Mesenchymal stem cell (in vitro differentiated cells and primary cell): Measurements from ENCODE around the gene ENPP6.
"Not testable (repeated sequence)": the region's sequence is repeated elsewhere in the genome, so short reads cannot be mapped to it uniquely, and the experiment has no call there.

Experiments used
- DNase-seq: peaks from one replicate; pipeline ENCODE4 v3.0.0-alpha.2; 2013
- H2AFZ ChIP-seq: one replicate; pipeline ENCODE4 v1.6.1; 2013; ENCODE audit warnings: low read depth, mild to moderate bottlenecking, control low read depth, inconsistent platforms, low read length, moderate library complexity
- H2AK5ac ChIP-seq: 2 replicates; pipeline ENCODE4 v1.6.1; 2013; ENCODE audit warnings: low read length, moderate library complexity, mild to moderate bottlenecking, inconsistent platforms; ENCODE audit not compliant: severe bottlenecking
- H2BK120ac ChIP-seq: one replicate; pipeline ENCODE4 v1.6.1; 2013; ENCODE audit warnings: low read depth, mild to moderate bottlenecking, inconsistent platforms, low read length, moderate library complexity
- H2BK12ac ChIP-seq, 2 experiments: one replicate each; pipeline ENCODE4 v1.6.1; 2013; ENCODE audit warnings: inconsistent platforms in 2 of 2, low read length in 2 of 2, mild to moderate bottlenecking in 2 of 2, moderate library complexity in 2 of 2, control low read depth in 1 of 2
- H2BK15ac ChIP-seq: one replicate; pipeline ENCODE4 v1.6.1; 2013; ENCODE audit warnings: mild to moderate bottlenecking, low read depth, inconsistent platforms; ENCODE audit not compliant: poor library complexity, severe bottlenecking
- H2BK5ac ChIP-seq: 2 replicates; pipeline ENCODE4 v1.6.1; 2013; ENCODE audit warnings: low read depth, mild to moderate bottlenecking, low read length, control low read depth, inconsistent platforms; ENCODE audit not compliant: poor library complexity, severe bottlenecking
- H3K14ac ChIP-seq, 2 experiments: one replicate each; pipeline ENCODE4 v1.6.1; 2013; ENCODE audit warnings: inconsistent platforms in 2 of 2, low read length in 2 of 2, control low read depth in 1 of 2, mild to moderate bottlenecking in 1 of 2, moderate library complexity in 1 of 2
- H3K18ac ChIP-seq, 2 experiments: one replicate each; pipeline ENCODE4 v1.6.1; 2013; ENCODE audit warnings: inconsistent platforms in 2 of 2, low read length in 2 of 2, control low read depth in 1 of 2, low read depth in 1 of 2, mild to moderate bottlenecking in 1 of 2
- H3K23ac ChIP-seq, 2 experiments: one replicate each; pipeline ENCODE4 v1.6.1; 2013; ENCODE audit warnings: inconsistent platforms in 2 of 2, low read length in 2 of 2, mild to moderate bottlenecking in 2 of 2, moderate library complexity in 2 of 2, control low read depth in 1 of 2
- H3K27ac ChIP-seq: 2 replicates; pipeline ENCODE4 v1.5.1; 2013; ENCODE audit warnings: mild to moderate bottlenecking, moderate library complexity, low read length, control low read depth, inconsistent platforms; ENCODE audit not compliant: poor library complexity, severe bottlenecking
- H3K27me3 ChIP-seq, 2 experiments: 2 replicates each; pipeline versions ENCODE4 v1.6.1 to v1.7.0; 2013; ENCODE audit warnings: low read length in 2 of 2, mild to moderate bottlenecking in 2 of 2, moderate library complexity in 2 of 2, control low read depth in 1 of 2, inconsistent platforms in 1 of 2; ENCODE audit not compliant: control insufficient read depth in 1 of 2, insufficient read depth in 1 of 2
- H3K36me3 ChIP-seq, 2 experiments: 2 replicates each; pipeline versions ENCODE4 v1.6.1 to v1.7.0; 2013; ENCODE audit warnings: low read length in 2 of 2, control low read depth in 1 of 2, inconsistent platforms in 1 of 2, low read depth in 1 of 2, mild to moderate bottlenecking in 1 of 2; ENCODE audit not compliant: insufficient read depth in 2 of 2, control insufficient read depth in 1 of 2
- H3K4ac ChIP-seq, 2 experiments: one replicate each; pipeline ENCODE4 v1.6.1; 2013; ENCODE audit warnings: inconsistent platforms in 2 of 2, low read length in 2 of 2, mild to moderate bottlenecking in 2 of 2, moderate library complexity in 2 of 2, control low read depth in 1 of 2, low read depth in 1 of 2
- H3K4me1 ChIP-seq: 2 replicates; pipeline ENCODE4 v1.6.1; 2013; ENCODE audit warnings: low read depth, low read length, control low read depth; ENCODE audit not compliant: control insufficient read depth, insufficient read depth
- H3K4me2 ChIP-seq: 2 replicates; pipeline ENCODE4 v1.6.1; 2013; ENCODE audit warnings: low read length, mild to moderate bottlenecking, inconsistent platforms; ENCODE audit not compliant: poor library complexity, severe bottlenecking
- H3K4me3 ChIP-seq, 2 experiments: 2 replicates each; pipeline versions ENCODE4 v1.5.1 to v1.7.0; 2013; ENCODE audit warnings: low read length in 2 of 2, mild to moderate bottlenecking in 2 of 2, control low read depth in 1 of 2, low read depth in 1 of 2; ENCODE audit not compliant: insufficient read depth in 1 of 2
- H3K79me1 ChIP-seq: replicated peaks from 2 replicates; pipeline ENCODE4 v1.6.1; 2013; ENCODE audit warnings: mild to moderate bottlenecking, control low read depth, low read length, inconsistent platforms; ENCODE audit not compliant: poor library complexity, severe bottlenecking
- H3K9ac ChIP-seq: 2 replicates; pipeline ENCODE4 v1.7.0; 2013; ENCODE audit warnings: mild to moderate bottlenecking, low read length, moderate library complexity
- H3K9me3 ChIP-seq: 2 replicates; pipeline ENCODE4 v1.7.0; 2013; ENCODE audit warnings: mild to moderate bottlenecking, low read length; ENCODE audit not compliant: control insufficient read depth
- H4K8ac ChIP-seq: one replicate; pipeline ENCODE4 v1.6.1; 2013; ENCODE audit warnings: inconsistent platforms, mild to moderate bottlenecking, low read length, moderate library complexity
- H4K91ac ChIP-seq: one replicate; pipeline ENCODE4 v1.6.1; 2013; ENCODE audit warnings: mild to moderate bottlenecking, low read length, inconsistent platforms
- WGBS: methylation state at CpG from one replicate; pipeline ENCODE4 v1.1.7; 2013; ENCODE audit warnings: mixed read lengths; 5-methylcytosine and 5-hydroxymethylcytosine counted together

Gene ENPP6

GRCh38 chr4:184051262-184051661, 166.4 kb downstream of the ENPP6 start:
- H3K36me3 ChIP-seq, H3K14ac ChIP-seq, H3K27me3 ChIP-seq, H3K79me1 ChIP-seq, H3K4me3 ChIP-seq, H3K4me1 ChIP-seq, H3K4me2 ChIP-seq, H3K9ac ChIP-seq, H2AFZ ChIP-seq, H3K23ac ChIP-seq, H4K91ac ChIP-seq, H2BK5ac ChIP-seq, H3K4ac ChIP-seq, H2BK120ac ChIP-seq, H3K18ac ChIP-seq, DNase-seq, H3K27ac ChIP-seq, H2BK12ac ChIP-seq, H2BK15ac ChIP-seq, H2AK5ac ChIP-seq: not testable (repeated sequence)
- Histone ChIP-seq H3K9me3 (peaks cover 30% of the 10 kb centered on the region), H4K8ac (peak overlapping the region; percentile 60)
- WGBS, result 91% methylated on average over 4 of the region's 4 CpGs

- no peak overlapping the region for H2BK5ac ChIP-seq
- H3K23ac ChIP-seq, result no peak overlapping the region
- H2BK15ac ChIP-seq, result no peak overlapping the region
- H3K27me3 ChIP-seq, result peaks cover 4 to 6% of the 10 kb centered on the region in 2 experiments
- no peak overlapping the region for H3K4me2 ChIP-seq
- H3K36me3 ChIP-seq, result no peaks in the 10 kb centered on the region
- no peak for DNase-seq
- no peaks in the 10 kb centered on the region for H3K4me1 ChIP-seq
- no peak overlapping the region for H3K14ac ChIP-seq
- no peak overlapping the region for H3K4me3 ChIP-seq
- H4K91ac ChIP-seq, result no peak overlapping the region
- H3K9ac ChIP-seq, result no peak overlapping the region
- H2AFZ ChIP-seq, result no peak overlapping the region
- no peak overlapping the region for H3K18ac ChIP-seq
- no peak overlapping the region for H4K8ac ChIP-seq
- peaks cover 64% of the 10 kb centered on the region for H3K9me3 ChIP-seq
- no peak overlapping the region for H2BK120ac ChIP-seq
- no peak overlapping the region for H3K27ac ChIP-seq
- whole genome bisulfite sequencing, result no CpG with 5 or more reads among the region's 1 CpG
- no peak overlapping the region for H3K4ac ChIP-seq
- H2AK5ac ChIP-seq, result no peak overlapping the region
- H2BK12ac ChIP-seq, result no peak overlapping the region
- H3K79me1 ChIP-seq, result no peaks in the 10 kb centered on the region
These were observed 171.5 kb downstream of the ENPP6 start for GRCh38 chr4:184046148-184046547.

- no peak overlapping the region for H3K4ac ChIP-seq
- no peak overlapping the region for H2AFZ ChIP-seq
- H3K27ac ChIP-seq, result no peak overlapping the region
- DNase-seq, result no peak
- no peak overlapping the region for H3K18ac ChIP-seq
- no peak overlapping the region for H4K8ac ChIP-seq
- no peak overlapping the region for H2BK15ac ChIP-seq
- WGBS, result 89% methylated on average over 5 of the region's 10 CpGs
- H2BK120ac ChIP-seq, result no peak overlapping the region
- no peak overlapping the region for H2AK5ac ChIP-seq
- peaks cover 27 to 30% of the 10 kb centered on the region in 2 experiments for H3K27me3 ChIP-seq
- H2BK5ac ChIP-seq, result no peak overlapping the region
- H3K14ac ChIP-seq, result no peak overlapping the region
- no peaks in the 10 kb centered on the region for H3K79me1 ChIP-seq
- H2BK12ac ChIP-seq, result no peak overlapping the region
- no peak overlapping the region for H3K4me3 ChIP-seq
- no peak overlapping the region for H3K4me2 ChIP-seq
- H3K36me3 ChIP-seq, result no peaks in the 10 kb centered on the region
- H3K23ac ChIP-seq, result no peak overlapping the region
- no peak overlapping the region for H3K9ac ChIP-seq
- H3K9me3 ChIP-seq, result peaks cover 41% of the 10 kb centered on the region
- no peak overlapping the region for H4K91ac ChIP-seq
- peaks cover 2% of the 10 kb centered on the region for H3K4me1 ChIP-seq
These were observed 176.5 kb downstream of the ENPP6 start for GRCh38 chr4:184041156-184041555.

GRCh38 chr4:184039963-184040383, 177.7 kb downstream of the ENPP6 start:
- Histone ChIP-seq H3K79me1 (no peaks in the 10 kb centered on the region), H4K91ac (no peak overlapping the region), H3K36me3 (no peaks in the 10 kb centered on the region), H3K4me2 (no peak overlapping the region), H3K18ac (peak overlapping the region in 1 of 2 experiments; percentile 18), H2BK120ac (no peak overlapping the region), H3K9me3 (peaks cover 30% of the 10 kb centered on the region), H3K9ac (no peak overlapping the region), H3K23ac (peak overlapping the region in 1 of 2 experiments; percentile 14), H3K14ac (no peak overlapping the region), H3K4ac (no peak overlapping the region), H3K4me1 (peaks cover 2% of the 10 kb centered on the region), H2BK12ac (no peak overlapping the region), H2AFZ (peak overlapping the region; percentile 2), H3K4me3 (no peak overlapping the region), H3K27ac (no peak overlapping the region), H4K8ac (no peak overlapping the region), H2BK15ac (no peak overlapping the region), H2AK5ac (no peak overlapping the region), H2BK5ac (no peak overlapping the region), H3K27me3 (peaks cover 27 to 30% of the 10 kb centered on the region in 2 experiments)
- 29% methylated on average over 22 of the region's 22 CpGs for WGBS
- DNase-seq, result no peak
